ENCODE measurements around the gene CASP10. TPM values are rescaled to one million over a fixed set of nuclear protein-coding genes. Genes with fewer than 3 reads are reported as not detected.

The CASP10 gene
- total RNA-seq, 4 donors from 2014 or later = 2.2 to 7.3 (median 4.3) TPM

- H3K27me3 ChIP-seq = no peaks in the 10 kb centered on the region
- no peaks in the 10 kb centered on the region for H3K9me3 ChIP-seq
- peaks cover 34 to 85% (median 50%) of the 10 kb centered on the region in 4 donors for H3K36me3 ChIP-seq
- WGBS = 95% methylated on average over 2 of the region's 2 CpGs
- H3K27ac ChIP-seq (replicated peaks in 1 of 4) = no peak overlapping the region
- H3K4me1 ChIP-seq = peaks cover 0 to 3% (median 0%) of the 10 kb centered on the region in 4 donors
- DNase-seq (ENCODE audit: extremely low spot score) = peak; percentile 14
- H3K4me3 ChIP-seq = no peak overlapping the region
- intact Hi-C loops (cut with DNase I) = no loop called here
- TF ChIP-seq POLR2A (IDR thresholded peaks at IDR 0.05; ENCODE audit: low read depth) (no peak), POLR2AphosphoS5 (IDR thresholded peaks at IDR 0.05) (no peak), EP300 (IDR thresholded peaks at IDR 0.05) (no peak)
- TF ChIP-seq, protein P1, sequence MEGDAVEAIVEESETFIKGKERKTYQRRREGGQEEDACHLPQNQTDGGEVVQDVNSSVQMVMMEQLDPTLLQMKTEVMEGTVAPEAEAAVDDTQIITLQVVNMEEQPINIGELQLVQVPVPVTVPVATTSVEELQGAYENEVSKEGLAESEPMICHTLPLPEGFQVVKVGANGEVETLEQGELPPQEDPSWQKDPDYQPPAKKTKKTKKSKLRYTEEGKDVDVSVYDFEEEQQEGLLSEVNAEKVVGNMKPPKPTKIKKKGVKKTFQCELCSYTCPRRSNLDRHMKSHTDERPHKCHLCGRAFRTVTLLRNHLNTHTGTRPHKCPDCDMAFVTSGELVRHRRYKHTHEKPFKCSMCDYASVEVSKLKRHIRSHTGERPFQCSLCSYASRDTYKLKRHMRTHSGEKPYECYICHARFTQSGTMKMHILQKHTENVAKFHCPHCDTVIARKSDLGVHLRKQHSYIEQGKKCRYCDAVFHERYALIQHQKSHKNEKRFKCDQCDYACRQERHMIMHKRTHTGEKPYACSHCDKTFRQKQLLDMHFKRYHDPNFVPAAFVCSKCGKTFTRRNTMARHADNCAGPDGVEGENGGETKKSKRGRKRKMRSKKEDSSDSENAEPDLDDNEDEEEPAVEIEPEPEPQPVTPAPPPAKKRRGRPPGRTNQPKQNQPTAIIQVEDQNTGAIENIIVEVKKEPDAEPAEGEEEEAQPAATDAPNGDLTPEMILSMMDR (IDR thresholded peaks at IDR 0.05) = no peak
These were observed 92.1 kb downstream of the CASP10 start for GRCh38 chr2:201275069-201275468.

DNA sequence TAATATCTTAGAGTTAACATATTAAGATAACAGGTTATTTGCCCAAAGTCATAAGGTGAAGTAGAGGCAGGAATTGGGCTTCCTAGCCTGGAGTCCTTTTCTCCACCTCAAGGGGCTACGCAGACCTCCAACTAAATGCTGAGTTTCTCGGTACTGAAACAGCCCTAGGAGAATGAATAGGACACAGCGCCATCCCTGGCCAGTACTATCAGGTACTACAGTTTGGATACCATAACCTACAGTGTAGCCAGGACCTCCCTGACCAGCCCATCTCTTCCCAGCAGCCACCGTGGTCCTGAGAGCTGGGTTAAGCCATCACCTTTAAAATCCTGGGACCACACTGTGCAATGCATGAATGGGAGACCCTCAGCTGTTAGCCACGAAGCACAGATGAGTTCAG is 93.0 kb downstream of the CASP10 start:
- TF ChIP-seq, protein P1 (IDR thresholded peaks at IDR 0.05) = no peak
- TF ChIP-seq EP300 (IDR thresholded peaks at IDR 0.05) (no peak), POLR2AphosphoS5 (IDR thresholded peaks at IDR 0.05) (no peak), POLR2A (IDR thresholded peaks at IDR 0.05; ENCODE audit: low read depth) (no peak)
- Histone ChIP-seq H3K27ac (replicated peaks in 1 of 4) (no peak overlapping the region), H3K4me3 (no peak overlapping the region), H3K36me3 (peaks cover 34 to 77% (median 48%) of the 10 kb centered on the region in 4 donors), H3K9me3 (no peaks in the 10 kb centered on the region), H3K4me1 (peaks cover 0 to 3% (median 0%) of the 10 kb centered on the region in 4 donors), H3K27me3 (no peaks in the 10 kb centered on the region)
- 60% methylated on average over 5 of the region's 5 CpGs for WGBS
- DNase-seq (ENCODE audit: extremely low spot score) = no peak
- intact Hi-C loops (cut with DNase I) = no loop called here

DNA sequence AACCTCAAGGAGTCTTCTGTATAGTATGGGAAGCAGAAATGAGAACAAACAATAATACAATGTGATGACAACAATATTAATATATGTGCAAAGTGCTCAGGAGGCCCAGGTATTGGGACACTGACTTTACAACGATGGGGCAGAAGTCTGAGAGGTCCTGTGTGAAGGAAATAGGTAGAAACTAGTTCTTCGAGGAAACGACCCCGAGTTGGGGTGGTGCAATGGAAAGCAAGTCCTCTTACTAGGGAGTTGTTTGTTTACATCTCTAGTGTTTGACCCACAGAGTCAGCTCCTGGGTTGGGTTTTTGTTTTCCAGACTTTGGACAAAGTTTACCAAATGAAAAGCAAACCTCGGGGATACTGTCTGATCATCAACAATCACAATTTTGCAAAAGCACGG is 93.6 kb downstream of the CASP10 start:
- WGBS = 96% methylated on average over 6 of the region's 6 CpGs

More for the DNA sequence above, 93.6 kb downstream of the CASP10 start:
- Histone ChIP-seq H3K4me3 (no peak overlapping the region), H3K27ac (replicated peaks in 1 of 4) (no peak overlapping the region), H3K4me1 (peaks cover 0 to 3% (median 0%) of the 10 kb centered on the region in 4 donors), H3K9me3 (no peaks in the 10 kb centered on the region), H3K27me3 (no peaks in the 10 kb centered on the region), H3K36me3 (peaks cover 34 to 73% (median 48%) of the 10 kb centered on the region in 4 donors)
- TF ChIP-seq EP300 (IDR thresholded peaks at IDR 0.05) (no peak), POLR2AphosphoS5 (IDR thresholded peaks at IDR 0.05) (no peak), POLR2A (IDR thresholded peaks at IDR 0.05; ENCODE audit: low read depth) (no peak)
- TF ChIP-seq, protein P1 (IDR thresholded peaks at IDR 0.05) = no peak
- peak; percentile 91 for DNase-seq (ENCODE audit: extremely low spot score)
- intact Hi-C loops (cut with DNase I) = no loop called here

Small RNA genes within 50 kb of the gene (small RNA-seq; reads per million reads assigned to genes)
- gene AC007283.2 (0 reads per million in 3 donors), gene MTND4LP13 (0 reads per million in 3 donors), gene RNU7-45P (0 reads per million in 3 donors)

Other genes with a start within 250 kb of the CASP10 start
- gene ORC2, start 219.5 kb upstream of the CASP10 start, total RNA-seq = 10 to 100 TPM in 2 of 4 donors, 1 to 10 TPM in 2; 9.4 to 15.0 (median 10.8) TPM
- 10 to 100 TPM in 3 of 4 donors, 1 to 10 TPM in 1; 9.1 to 15.4 (median 10.8) TPM for gene HYCC2, start 111.5 kb upstream of the CASP10 start, total RNA-seq
- gene NDUFB3, start 111.1 kb upstream of the CASP10 start, total RNA-seq = 100 to 1,000 TPM in 1 of 4 donors, 10 to 100 TPM in 3; 36.0 to 100 (median 47.6) TPM
- gene CFLAR, start 67.0 kb upstream of the CASP10 start, total RNA-seq = 100 to 1,000 TPM; 137 to 236 (median 202) TPM
- 10 to 100 TPM in 1 of 4 donors, 1 to 10 TPM in 3; 4.9 to 17.9 (median 5.3) TPM for gene CASP8, start 77.4 kb downstream of the CASP10 start, total RNA-seq
- gene FLACC1, start 174.2 kb downstream of the CASP10 start, total RNA-seq = 1 to 10 TPM; 1.2 to 5.1 (median 4.2) TPM

Data from esophagus muscularis mucosa (tissue), 4 donors.